Fibroblast of lung (primary cell): Measurements from ENCODE around the gene C12orf42. TPM values are rescaled to one million over a fixed set of nuclear protein-coding genes. Genes with fewer than 3 reads are reported as not detected.

Experiments used
- DNase-seq, 2 donors: peaks; one replicate each; pipeline versions ENCODE4 v3.0.0 to v3.0.0-alpha.2; 2010; ENCODE audit warnings: low read depth in 2 of 2
- H2AFZ ChIP-seq: 2 replicates; pipeline ENCODE4 v1.5.1; 2012; ENCODE audit warnings: low read length, control low read depth, inconsistent platforms
- H3K27ac ChIP-seq: 2 replicates; pipeline ENCODE4 v1.5.1; 2011; ENCODE audit warnings: low read length, control low read depth; ENCODE audit not compliant: insufficient read depth
- H3K27me3 ChIP-seq: 2 replicates; pipeline ENCODE4 v1.5.1; 2011; ENCODE audit warnings: mild to moderate bottlenecking, low read length; ENCODE audit not compliant: control insufficient read depth, insufficient read depth
- H3K36me3 ChIP-seq: 2 replicates; pipeline ENCODE4 v1.5.1; 2011; ENCODE audit warnings: low read length; ENCODE audit not compliant: control insufficient read depth, insufficient read depth
- H3K4me1 ChIP-seq: 2 replicates; pipeline ENCODE4 v1.5.1; 2011; ENCODE audit warnings: low read length; ENCODE audit not compliant: control insufficient read depth, insufficient read depth; ENCODE audit errors: extremely low read depth
- H3K4me2 ChIP-seq: 2 replicates; pipeline ENCODE4 v1.5.1; 2011; ENCODE audit warnings: low read length, control low read depth; ENCODE audit not compliant: insufficient read depth; ENCODE audit errors: extremely low read depth
- H3K4me3 ChIP-seq, 4 experiments: fragments of 200-600 bp in 1 of 4; sonication (generic) in 1 of 4; replicated peaks in 1 of 4; 2 replicates each; pipeline ENCODE4 v1.5.1; 2011 to 2016; ENCODE audit warnings: low read length in 4 of 4, low read depth in 3 of 4, mild to moderate bottlenecking in 3 of 4, control low read depth in 2 of 4, inconsistent platforms in 1 of 4, mixed read lengths in 1 of 4; ENCODE audit not compliant: insufficient read depth in 1 of 4; ENCODE audit errors: control extremely low read depth in 1 of 4
- H3K79me2 ChIP-seq: 2 replicates; pipeline ENCODE4 v1.5.1; 2012; ENCODE audit warnings: mild to moderate bottlenecking, low read length, inconsistent platforms; ENCODE audit not compliant: control insufficient read depth, insufficient read depth
- H3K9ac ChIP-seq: 2 replicates; pipeline ENCODE4 v1.5.1; 2011; ENCODE audit warnings: mild to moderate bottlenecking, low read length, control low read depth; ENCODE audit not compliant: insufficient read depth
- H3K9me3 ChIP-seq: 2 replicates; pipeline ENCODE4 v1.5.1; 2012; ENCODE audit warnings: low read depth, low read length; ENCODE audit not compliant: control insufficient read depth, insufficient read depth
- H4K20me1 ChIP-seq: 2 replicates; pipeline ENCODE4 v1.5.1; 2011; ENCODE audit warnings: low read length; ENCODE audit not compliant: control insufficient read depth, insufficient read depth; ENCODE audit errors: extremely low read depth
- EZH2 ChIP-seq: IDR thresholded peaks from 2 replicates; pipeline ENCODE4 v1.5.1; 2012; ENCODE audit warnings: low read length, control low read depth, mild to moderate bottlenecking; ENCODE audit errors: missing control alignments
- polyA plus RNA-seq, 2 donors: library from polyadenylated mRNA; depleted of rRNA in 1 of 2; stranded (reverse) in 1 of 2; unstranded in 1 of 2; fragments of >200 nt; gene quantifications; 2 replicates each; pipeline ENCODE4 v1.2.1, GENCODE V29; 2011 to 2012; ENCODE audit warnings: missing spikeins in 1 of 2
- total RNA-seq: library from RNA; depleted of rRNA; stranded (reverse); fragments of >200 nt; gene quantifications from 2 replicates; pipeline ENCODE4 v1.2.1, GENCODE V29; 2014
- TF ChIP-seq, protein P1 (sequence below), 2 donors: IDR thresholded peaks in 1 of 2; conservative IDR thresholded peaks in 1 of 2; 1 replicate in 1 of 2; 2 replicates in 1 of 2; pipeline ENCODE4 v1.5.1; 2011 to 2012; ENCODE audit warnings: low read length in 2 of 2, control low read depth in 1 of 2, inconsistent platforms in 1 of 2, low read depth in 1 of 2, mild to moderate bottlenecking in 1 of 2

Gene C12orf42
- total and polyA plus RNA-seq, 2 donors (not counting 1 experiment from before 2014, with no cell fraction given), result not detected

- H3K27me3 ChIP-seq, result no peaks in the 10 kb centered on the region
- no peaks in the 10 kb centered on the region for H3K36me3 ChIP-seq
- H3K9me3 ChIP-seq, result no peaks in the 10 kb centered on the region
- no peaks in the 10 kb centered on the region for H4K20me1 ChIP-seq
- H2AFZ ChIP-seq, result no peak overlapping the region
- TF ChIP-seq, protein P1, sequence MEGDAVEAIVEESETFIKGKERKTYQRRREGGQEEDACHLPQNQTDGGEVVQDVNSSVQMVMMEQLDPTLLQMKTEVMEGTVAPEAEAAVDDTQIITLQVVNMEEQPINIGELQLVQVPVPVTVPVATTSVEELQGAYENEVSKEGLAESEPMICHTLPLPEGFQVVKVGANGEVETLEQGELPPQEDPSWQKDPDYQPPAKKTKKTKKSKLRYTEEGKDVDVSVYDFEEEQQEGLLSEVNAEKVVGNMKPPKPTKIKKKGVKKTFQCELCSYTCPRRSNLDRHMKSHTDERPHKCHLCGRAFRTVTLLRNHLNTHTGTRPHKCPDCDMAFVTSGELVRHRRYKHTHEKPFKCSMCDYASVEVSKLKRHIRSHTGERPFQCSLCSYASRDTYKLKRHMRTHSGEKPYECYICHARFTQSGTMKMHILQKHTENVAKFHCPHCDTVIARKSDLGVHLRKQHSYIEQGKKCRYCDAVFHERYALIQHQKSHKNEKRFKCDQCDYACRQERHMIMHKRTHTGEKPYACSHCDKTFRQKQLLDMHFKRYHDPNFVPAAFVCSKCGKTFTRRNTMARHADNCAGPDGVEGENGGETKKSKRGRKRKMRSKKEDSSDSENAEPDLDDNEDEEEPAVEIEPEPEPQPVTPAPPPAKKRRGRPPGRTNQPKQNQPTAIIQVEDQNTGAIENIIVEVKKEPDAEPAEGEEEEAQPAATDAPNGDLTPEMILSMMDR (conservative IDR thresholded peaks at IDR 0.05 in 1 of 2, IDR thresholded peaks at IDR 0.05 in 1 of 2; ENCODE audit: low read depth in 1 of 2, low read length in 2 of 2), result no peak
- no peak for TF ChIP-seq EZH2
- H3K79me2 ChIP-seq, result no peaks in the 10 kb centered on the region
- H3K4me3 ChIP-seq, result no peak overlapping the region
- H3K9ac ChIP-seq, result no peak overlapping the region
- no peak overlapping the region for H3K4me2 ChIP-seq
- H3K4me1 ChIP-seq, result no peaks in the 10 kb centered on the region
- H3K27ac ChIP-seq, result no peak overlapping the region
- no peak for DNase-seq
Measured at GRCh38 chr12:103475073-103475472, 20.7 kb downstream of the C12orf42 start.

GRCh38 chr12:103470664-103471063 is 25.1 kb downstream of the C12orf42 start:
- H3K9ac ChIP-seq, result no peak overlapping the region
- H3K9me3 ChIP-seq, result no peaks in the 10 kb centered on the region
- H3K4me3 ChIP-seq, result no peak overlapping the region
- H3K36me3 ChIP-seq, result no peaks in the 10 kb centered on the region
- H2AFZ ChIP-seq, result no peak overlapping the region
- peak in 1 of 2 donors; percentile 12 for DNase-seq
- TF ChIP-seq, protein P1 (conservative IDR thresholded peaks at IDR 0.05 in 1 of 2, IDR thresholded peaks at IDR 0.05 in 1 of 2; ENCODE audit: low read depth in 1 of 2, low read length in 2 of 2), result no peak
- no peak for TF ChIP-seq EZH2
- H3K79me2 ChIP-seq, result no peaks in the 10 kb centered on the region
- H4K20me1 ChIP-seq, result no peaks in the 10 kb centered on the region
- no peaks in the 10 kb centered on the region for H3K4me1 ChIP-seq
- no peaks in the 10 kb centered on the region for H3K27me3 ChIP-seq
- no peak overlapping the region for H3K27ac ChIP-seq
- no peak overlapping the region for H3K4me2 ChIP-seq

DNA sequence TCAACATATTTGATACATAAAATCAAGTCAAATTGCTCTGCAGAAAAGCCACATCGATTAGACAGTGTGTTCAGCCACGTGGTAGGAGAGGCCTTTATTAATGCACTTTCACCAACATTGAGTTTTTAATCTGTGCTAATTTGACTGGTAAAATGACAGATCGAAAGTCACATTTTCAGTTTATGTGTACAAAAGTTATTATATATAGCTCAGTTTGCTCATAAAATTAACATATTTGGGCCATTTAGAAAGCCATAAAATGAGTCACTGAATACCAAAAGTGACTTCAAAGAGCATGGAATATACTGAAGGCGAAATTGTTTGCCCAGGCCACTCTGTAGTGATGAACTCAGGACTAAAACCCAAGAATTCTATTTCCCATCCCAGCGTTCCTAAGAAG is 26.0 kb downstream of the C12orf42 start:
- Histone ChIP-seq H3K36me3 (no peaks in the 10 kb centered on the region), H3K9ac (no peak overlapping the region), H3K4me1 (no peaks in the 10 kb centered on the region), H2AFZ (no peak overlapping the region), H3K27me3 (no peaks in the 10 kb centered on the region), H3K27ac (no peak overlapping the region), H3K4me2 (no peak overlapping the region), H3K79me2 (no peaks in the 10 kb centered on the region), H3K4me3 (no peak overlapping the region), H3K9me3 (no peaks in the 10 kb centered on the region), H4K20me1 (no peaks in the 10 kb centered on the region)
- peak in 1 of 2 donors; percentile 1 for DNase-seq
- TF ChIP-seq, protein P1 (conservative IDR thresholded peaks at IDR 0.05 in 1 of 2, IDR thresholded peaks at IDR 0.05 in 1 of 2; ENCODE audit: low read depth in 1 of 2, low read length in 2 of 2), result no peak
- TF ChIP-seq EZH2, result no peak
